ENCODE results near the gene ANKMY1.

Gene ANKMY1

DNA sequence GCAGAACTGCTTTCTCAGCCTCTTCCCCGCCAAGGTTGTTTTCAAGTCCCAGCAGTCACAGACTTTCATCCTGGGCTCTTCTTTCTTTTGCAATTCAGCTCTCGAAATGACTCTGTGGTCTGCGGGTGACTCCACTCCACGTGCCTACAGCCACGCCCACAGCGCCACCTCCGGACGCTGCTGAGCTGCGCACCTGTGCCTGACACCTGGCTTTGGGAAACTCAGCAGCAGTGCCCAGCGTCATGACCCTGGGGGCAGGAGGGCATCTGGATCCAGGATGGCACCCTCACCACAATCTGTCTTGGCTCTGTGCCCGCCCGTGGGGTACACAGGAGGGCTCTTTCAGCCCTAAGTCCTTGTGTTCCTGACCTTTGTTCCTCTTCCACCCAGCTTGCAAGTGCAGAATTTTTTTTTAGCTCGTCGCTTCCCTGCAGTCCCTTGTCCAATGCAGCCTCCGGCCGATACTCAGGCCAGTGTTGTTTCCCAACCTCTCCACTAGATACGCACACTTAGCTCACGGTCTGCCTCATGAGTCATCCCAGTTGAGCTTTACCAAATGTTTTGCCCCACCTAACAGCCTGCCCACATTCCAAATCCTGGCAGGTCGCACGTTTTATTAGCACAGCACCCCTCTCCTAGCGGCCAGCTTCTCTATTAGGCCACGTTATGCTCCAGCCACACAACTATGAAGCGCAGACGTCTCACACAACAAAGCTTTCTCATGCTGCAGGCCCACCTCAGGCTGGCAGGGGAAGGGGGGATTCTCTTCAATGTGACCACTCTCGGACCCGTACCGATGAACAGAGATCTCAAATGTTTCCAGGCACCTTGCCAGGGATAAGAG lies 22.2 kb upstream of the ANKMY1 start:
- DNase-seq (ENCODE audit: low read depth in 2 of 2) = peak; percentile 48 to 53

GRCh38 chr2:240579071-240579762 lies 21.4 kb upstream of the ANKMY1 start:
- no peak for DNase-seq (ENCODE audit: low read depth in 2 of 2)

- no peak for DNase-seq (ENCODE audit: low read depth in 2 of 2)
These were observed 20.7 kb upstream of the ANKMY1 start for GRCh38 chr2:240578488-240578887.

DNA sequence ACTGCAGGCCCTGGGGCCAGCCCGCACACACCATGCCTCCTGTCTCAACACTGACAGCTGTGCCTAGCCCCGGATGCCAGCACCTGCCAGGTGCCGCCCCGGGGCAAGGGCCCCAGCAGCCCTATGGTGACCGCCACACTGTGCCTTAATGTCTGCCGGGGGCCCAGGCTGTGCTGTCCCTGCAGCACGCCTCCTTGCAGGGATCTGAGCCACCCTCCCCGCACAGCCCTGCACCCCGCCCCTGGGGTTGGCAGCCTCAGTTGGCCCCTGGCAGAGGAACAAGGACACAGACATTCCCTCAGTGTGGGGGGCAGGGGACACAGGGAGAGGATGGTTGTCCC lies 20.3 kb upstream of the ANKMY1 start:
- no peak for DNase-seq (ENCODE audit: low read depth in 2 of 2)

- DNase-seq (ENCODE audit: low read depth in 2 of 2) = no peak
These were observed 19.7 kb upstream of the ANKMY1 start for GRCh38 chr2:240577281-240578109.

GRCh38 chr2:240576436-240577205 lies 18.8 kb upstream of the ANKMY1 start:
- DNase-seq (ENCODE audit: low read depth in 2 of 2) = no peak

DNA sequence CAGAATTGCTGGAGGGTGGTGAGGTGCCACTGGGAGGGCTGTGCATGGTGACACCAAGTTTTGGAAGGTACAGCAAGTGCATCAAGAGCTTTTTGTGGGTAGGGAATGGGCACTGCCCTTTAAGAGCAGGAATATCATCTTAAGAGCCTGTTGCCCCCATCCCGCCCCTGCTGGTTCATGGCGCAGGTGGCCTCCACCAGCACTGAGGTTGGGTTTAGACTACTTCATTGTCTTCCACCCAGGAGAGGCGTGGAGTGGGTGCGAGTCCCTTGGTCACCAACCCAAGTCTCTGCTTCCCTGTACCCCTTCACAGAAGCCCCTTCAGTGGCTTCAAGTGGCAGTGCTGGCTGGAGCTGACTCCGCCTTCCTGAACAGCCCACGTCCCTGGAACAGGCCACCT lies 18.2 kb upstream of the ANKMY1 start:
- no peak for DNase-seq (ENCODE audit: low read depth in 2 of 2)

- DNase-seq (ENCODE audit: low read depth in 2 of 2) = no peak
These were observed 17.5 kb upstream of the ANKMY1 start for GRCh38 chr2:240575101-240575965.

DNA sequence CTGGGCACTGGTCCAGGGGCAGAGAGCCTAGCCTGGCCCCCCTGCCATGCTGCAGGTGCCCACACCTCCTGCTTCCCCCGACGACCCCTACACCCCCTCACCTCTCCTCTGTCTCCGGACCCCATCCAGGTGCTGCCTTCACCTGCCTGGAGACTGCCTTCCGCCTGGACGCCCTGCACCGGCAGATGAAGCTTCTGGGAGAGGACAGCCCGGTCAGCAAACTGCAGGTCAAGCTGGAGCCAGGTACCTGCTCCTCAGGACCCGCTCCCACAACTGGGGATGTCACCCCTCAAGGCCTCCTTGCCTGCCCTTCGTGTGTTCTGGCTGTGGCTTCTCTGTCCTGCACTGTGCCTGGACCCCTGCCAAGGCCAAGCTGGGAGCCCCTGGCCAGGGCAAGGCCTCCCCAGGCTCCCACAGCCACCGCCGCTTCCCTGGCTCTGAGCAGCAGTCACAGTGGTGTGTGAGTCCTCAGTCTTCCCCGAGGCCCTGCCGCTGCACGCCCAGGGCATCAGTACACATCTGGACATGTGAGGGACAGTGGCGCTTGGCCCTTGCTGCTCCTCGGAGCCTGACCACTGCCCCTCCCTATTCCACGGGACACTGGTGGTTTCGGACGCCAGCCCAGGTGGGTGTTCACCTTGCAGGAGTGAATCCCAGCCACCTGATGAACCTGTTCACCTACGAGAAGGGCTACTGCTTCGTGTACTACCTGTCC lies 16.8 kb upstream of the ANKMY1 start:
- no peak for DNase-seq (ENCODE audit: low read depth in 2 of 2)

DNA sequence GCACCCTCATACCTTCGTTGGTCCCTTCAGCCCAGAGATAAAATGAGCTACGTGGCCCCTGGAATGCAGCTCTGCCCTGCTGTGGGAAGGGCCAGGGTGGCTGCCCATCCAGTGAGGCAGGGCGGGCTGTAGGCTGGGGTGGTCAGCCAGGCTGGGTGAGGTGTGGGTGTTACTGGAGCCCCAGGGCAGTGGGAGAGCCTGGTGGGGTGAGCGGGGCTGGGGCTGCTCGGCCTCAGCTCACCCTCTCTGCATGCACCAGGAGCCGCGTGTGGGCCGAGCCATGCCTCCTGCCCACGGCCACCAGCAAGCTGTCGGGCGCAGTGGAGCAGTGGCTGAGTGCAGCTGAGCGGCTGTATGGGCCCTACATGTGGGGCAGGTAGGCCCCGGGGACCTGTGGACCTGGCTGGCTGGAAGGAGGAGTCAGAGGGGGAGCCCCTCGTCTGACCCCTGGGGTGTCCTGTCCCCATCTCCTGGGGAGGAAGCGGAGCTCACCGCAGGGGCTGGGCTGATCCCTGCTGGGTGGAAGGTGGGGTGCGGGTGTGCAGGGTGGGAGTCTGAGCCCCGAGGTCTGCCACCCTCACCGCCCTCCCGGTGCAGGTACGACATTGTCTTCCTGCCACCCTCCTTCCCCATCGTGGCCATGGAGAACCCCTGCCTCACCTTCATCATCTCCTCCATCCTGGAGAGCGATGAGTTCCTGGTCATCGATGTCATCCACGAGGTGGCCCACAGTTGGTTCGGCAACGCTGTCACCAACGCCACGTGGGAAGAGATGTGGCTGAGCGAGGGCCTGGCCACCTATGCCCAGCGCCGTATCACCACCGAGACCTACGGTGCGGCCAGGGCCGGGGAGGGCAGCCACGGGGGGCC lies 16.0 kb upstream of the ANKMY1 start:
- DNase-seq (ENCODE audit: low read depth in 2 of 2) = no peak

DNA sequence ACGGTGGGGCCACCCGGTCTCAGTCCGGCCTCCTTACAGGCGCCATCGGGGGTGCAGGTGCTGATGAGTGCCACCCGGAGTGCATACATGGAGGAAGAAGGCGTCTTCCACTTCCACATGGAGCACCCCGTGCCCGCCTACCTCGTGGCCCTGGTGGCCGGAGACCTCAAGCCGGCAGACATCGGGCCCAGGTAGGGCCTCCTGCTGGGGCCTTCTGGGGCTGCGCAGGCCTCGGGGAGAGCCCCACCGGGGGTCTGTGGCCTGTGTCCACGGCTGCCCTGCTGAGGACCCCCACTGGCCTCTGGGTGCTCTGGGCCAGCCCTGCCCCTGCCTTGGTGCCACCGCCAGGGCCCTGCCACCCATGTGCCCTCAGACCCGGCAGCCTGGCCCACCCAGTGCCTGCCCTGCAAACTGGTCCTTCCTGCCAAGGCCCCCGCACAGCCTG lies 15.3 kb upstream of the ANKMY1 start:
- DNase-seq (ENCODE audit: low read depth in 2 of 2) = no peak

GRCh38 chr2:240572141-240573031 lies 14.6 kb upstream of the ANKMY1 start:
- DNase-seq (ENCODE audit: low read depth in 2 of 2) = no peak

GRCh38 chr2:240571314-240571973 lies 13.7 kb upstream of the ANKMY1 start:
- no peak for DNase-seq (ENCODE audit: low read depth in 2 of 2)

DNA sequence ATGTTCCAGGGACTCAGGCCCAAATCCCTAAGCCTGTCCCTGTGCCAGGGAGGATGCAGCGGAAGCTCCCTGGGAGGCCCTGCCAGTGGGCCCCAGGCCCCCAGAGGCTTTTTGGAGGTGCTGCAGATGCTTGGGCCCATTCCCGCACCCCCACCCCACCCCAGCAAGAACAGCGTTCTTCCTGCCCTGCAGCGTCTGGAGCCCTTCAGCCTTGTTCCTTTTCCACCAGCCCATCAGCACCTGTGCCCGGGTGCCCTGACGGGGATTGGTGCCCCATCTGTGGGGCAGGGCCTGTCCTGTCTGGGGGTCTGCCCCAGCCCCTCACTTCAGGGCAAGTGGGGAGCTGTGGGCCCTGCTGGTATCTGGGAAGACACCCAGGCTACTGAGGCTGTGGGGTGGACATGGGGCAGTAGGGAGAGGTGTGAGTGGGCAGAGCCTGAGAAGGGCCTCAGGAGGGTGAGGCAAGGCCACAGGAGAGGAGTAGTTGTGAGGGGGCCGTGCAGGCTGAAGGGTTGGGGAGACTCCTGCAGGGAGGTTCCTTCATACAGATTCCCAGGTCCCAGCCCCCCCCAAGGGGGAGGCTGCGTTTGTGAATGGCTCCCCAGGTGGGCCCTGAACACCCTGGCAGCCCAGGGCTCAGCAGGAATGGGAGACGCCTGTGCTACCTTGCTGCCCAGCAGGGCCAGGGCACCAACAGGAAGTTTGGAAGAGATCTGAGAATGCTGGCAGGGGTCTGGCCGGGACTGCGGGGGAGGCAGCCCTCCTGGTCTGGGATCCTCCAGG lies 12.9 kb upstream of the ANKMY1 start:
- no peak for DNase-seq (ENCODE audit: low read depth in 2 of 2)

GRCh38 chr2:240569998-240570530 lies 12.3 kb upstream of the ANKMY1 start:
- no peak for DNase-seq (ENCODE audit: low read depth in 2 of 2)

DNA sequence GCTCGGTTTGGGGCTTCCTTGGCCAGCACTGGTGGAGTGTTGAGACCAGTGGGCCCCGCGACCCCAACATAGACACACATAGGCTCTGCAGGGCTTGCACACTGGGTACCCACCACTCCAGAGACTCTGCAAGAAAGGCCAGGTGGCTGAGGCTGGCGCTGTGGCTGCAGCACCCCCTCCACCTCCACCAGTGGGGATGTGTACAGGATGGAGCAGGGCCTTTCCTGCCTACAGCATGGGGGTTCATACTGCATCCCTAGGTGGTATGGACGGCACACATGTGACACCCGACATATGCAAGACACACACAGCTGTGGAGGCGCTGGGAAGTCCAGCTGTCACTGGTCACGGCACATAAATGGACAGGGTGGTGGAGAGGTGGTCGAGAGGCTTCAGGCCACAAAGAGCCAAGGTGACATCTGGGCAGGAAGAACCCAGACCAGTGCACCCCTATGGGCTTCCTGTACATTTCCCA lies 11.8 kb upstream of the ANKMY1 start:
- no peak for DNase-seq (ENCODE audit: low read depth in 2 of 2)

Data from stimulated activated CD4-positive, alpha-beta T cell treated with anti-CD3 and anti-CD28 coated beads, Interleukin-1b, Interleukin-23, amount 100 ng/mL, for 1 hour (primary cell).